HCT116 (cell line): ENCODE results near the gene IPO13.

Source experiments
- CBX3 ChIP-seq: IDR thresholded peaks from 2 replicates; pipeline ENCODE4 v1.6.1; 2012; ENCODE audit warnings: low read depth
- EGR1 ChIP-seq: IDR thresholded peaks from 2 replicates; pipeline ENCODE4 v1.6.1; 2012; ENCODE audit warnings: low read depth
- EZH2 ChIP-seq: fragments of 200-600 bp; sonication (generic); IDR thresholded peaks from 2 replicates; pipeline ENCODE4 v1.6.1; 2017; ENCODE audit warnings: antibody characterized with exemption, mixed run types
- POLR2A ChIP-seq: IDR thresholded peaks from 2 replicates; pipeline ENCODE4 v1.7.0; 2011; ENCODE audit warnings: borderline replicate concordance; ENCODE audit not compliant: insufficient read depth, insufficient read length; ENCODE audit errors: extremely low read depth
- TF ChIP-seq, protein P1 (sequence below), 3 experiments: fragments of 200-600 bp in 1 of 3; sonication (generic) in 1 of 3; IDR thresholded peaks in 2 of 3; conservative IDR thresholded peaks in 1 of 3; 2 replicates each; pipeline ENCODE4 v1.5.1; 2012 to 2017; ENCODE audit warnings: low read depth in 2 of 3, low read length in 2 of 3, antibody characterized with exemption in 1 of 3, borderline replicate concordance in 1 of 3, control low read depth in 1 of 3, mild to moderate bottlenecking in 1 of 3, mixed read lengths in 1 of 3, mixed run types in 1 of 3, moderate library complexity in 1 of 3; ENCODE audit not compliant: insufficient read depth in 1 of 3
- TF ChIP-seq, protein P2 (sequence below): IDR thresholded peaks from 2 replicates; pipeline ENCODE4 v1.6.1; 2012; ENCODE audit warnings: low read depth
- TF ChIP-seq, protein P3 (sequence below): IDR thresholded peaks from 2 replicates; pipeline ENCODE4 v1.6.1; 2012

DNA sequence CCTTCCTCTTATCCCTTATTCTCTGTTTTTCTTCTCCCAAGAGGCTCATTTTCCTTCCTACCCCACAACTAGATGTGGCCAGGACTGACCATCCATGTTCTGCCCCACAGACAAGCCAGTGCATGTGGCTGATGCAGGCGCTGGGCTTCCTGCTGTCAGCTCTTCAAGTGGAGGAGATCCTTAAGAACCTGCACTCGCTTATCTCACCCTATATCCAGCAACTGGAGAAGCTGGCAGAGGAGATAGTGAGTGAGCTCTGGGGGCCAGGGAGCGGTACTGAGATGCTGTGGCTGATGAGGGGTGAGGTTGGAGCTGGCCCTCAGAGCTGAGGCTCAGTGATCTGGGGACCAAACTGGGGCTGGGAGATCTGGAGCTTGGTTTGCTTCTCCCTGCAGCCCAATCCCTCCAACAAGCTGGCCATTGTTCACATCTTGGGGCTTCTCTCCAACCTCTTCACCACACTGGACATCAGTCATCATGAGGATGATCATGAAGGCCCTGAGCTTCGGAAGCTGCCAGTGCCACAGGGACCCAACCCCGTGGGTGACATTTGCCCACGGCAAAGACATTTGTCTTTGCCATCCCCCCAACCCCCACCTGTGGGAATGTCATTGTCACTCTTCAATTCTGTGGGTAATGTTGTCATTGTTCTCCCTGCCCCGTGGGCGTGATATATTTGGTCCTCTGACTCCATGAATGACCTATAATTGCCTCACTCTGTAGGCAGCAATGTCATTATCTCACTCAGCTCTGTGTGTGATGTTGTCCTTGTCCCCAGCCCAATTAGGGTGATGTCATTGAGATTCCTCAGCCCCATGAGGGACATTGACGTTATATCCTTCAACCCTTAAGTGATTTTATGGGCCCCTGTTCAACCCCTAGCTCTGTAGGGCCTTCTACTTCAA is 11.9 kb downstream of the IPO13 start:
- TF ChIP-seq, protein P1, sequence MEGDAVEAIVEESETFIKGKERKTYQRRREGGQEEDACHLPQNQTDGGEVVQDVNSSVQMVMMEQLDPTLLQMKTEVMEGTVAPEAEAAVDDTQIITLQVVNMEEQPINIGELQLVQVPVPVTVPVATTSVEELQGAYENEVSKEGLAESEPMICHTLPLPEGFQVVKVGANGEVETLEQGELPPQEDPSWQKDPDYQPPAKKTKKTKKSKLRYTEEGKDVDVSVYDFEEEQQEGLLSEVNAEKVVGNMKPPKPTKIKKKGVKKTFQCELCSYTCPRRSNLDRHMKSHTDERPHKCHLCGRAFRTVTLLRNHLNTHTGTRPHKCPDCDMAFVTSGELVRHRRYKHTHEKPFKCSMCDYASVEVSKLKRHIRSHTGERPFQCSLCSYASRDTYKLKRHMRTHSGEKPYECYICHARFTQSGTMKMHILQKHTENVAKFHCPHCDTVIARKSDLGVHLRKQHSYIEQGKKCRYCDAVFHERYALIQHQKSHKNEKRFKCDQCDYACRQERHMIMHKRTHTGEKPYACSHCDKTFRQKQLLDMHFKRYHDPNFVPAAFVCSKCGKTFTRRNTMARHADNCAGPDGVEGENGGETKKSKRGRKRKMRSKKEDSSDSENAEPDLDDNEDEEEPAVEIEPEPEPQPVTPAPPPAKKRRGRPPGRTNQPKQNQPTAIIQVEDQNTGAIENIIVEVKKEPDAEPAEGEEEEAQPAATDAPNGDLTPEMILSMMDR (IDR thresholded peaks at IDR 0.05 in 2 of 3, conservative IDR thresholded peaks at IDR 0.05 in 1 of 3; ENCODE audit: borderline replicate concordance in 1 of 3, insufficient read depth in 1 of 3, low read depth in 2 of 3, low read length in 2 of 3) = no peak
- TF ChIP-seq EZH2 = no peak
- TF ChIP-seq, protein P2, sequence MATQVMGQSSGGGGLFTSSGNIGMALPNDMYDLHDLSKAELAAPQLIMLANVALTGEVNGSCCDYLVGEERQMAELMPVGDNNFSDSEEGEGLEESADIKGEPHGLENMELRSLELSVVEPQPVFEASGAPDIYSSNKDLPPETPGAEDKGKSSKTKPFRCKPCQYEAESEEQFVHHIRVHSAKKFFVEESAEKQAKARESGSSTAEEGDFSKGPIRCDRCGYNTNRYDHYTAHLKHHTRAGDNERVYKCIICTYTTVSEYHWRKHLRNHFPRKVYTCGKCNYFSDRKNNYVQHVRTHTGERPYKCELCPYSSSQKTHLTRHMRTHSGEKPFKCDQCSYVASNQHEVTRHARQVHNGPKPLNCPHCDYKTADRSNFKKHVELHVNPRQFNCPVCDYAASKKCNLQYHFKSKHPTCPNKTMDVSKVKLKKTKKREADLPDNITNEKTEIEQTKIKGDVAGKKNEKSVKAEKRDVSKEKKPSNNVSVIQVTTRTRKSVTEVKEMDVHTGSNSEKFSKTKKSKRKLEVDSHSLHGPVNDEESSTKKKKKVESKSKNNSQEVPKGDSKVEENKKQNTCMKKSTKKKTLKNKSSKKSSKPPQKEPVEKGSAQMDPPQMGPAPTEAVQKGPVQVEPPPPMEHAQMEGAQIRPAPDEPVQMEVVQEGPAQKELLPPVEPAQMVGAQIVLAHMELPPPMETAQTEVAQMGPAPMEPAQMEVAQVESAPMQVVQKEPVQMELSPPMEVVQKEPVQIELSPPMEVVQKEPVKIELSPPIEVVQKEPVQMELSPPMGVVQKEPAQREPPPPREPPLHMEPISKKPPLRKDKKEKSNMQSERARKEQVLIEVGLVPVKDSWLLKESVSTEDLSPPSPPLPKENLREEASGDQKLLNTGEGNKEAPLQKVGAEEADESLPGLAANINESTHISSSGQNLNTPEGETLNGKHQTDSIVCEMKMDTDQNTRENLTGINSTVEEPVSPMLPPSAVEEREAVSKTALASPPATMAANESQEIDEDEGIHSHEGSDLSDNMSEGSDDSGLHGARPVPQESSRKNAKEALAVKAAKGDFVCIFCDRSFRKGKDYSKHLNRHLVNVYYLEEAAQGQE = no peak
- no peak for TF ChIP-seq CBX3
- no peak for TF ChIP-seq EGR1
- TF ChIP-seq, protein P3, sequence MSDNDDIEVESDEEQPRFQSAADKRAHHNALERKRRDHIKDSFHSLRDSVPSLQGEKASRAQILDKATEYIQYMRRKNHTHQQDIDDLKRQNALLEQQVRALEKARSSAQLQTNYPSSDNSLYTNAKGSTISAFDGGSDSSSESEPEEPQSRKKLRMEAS = no peak
- TF ChIP-seq POLR2A = no peak
